Measurements from ENCODE around the gene MRM2.

DNA sequence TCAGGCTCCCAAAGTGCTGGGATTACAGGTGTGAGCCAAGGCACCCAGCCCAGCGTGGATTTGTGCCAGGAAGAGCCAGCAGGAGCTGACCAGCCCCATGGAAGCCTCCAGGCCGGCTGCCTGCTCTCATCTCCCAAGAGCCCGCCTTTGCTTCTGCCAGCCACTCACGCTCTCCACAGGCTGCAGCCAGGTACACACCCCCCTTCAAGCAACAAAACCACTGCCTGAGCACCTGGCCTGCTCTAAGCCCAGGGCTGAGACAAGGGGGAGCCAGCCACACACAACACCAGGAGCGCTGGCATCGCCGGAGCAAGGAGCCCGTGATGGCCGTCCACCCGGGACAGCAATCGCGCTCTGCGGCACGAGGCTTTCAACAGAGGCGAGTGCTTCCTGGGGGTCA, 43.8 kb downstream of the MRM2 start:
- no peak for TF ChIP-seq POU2F2 (IDR thresholded peaks at IDR 0.05; ENCODE audit: low read depth, low read length)
- no peak for TF ChIP-seq POLR2A (IDR thresholded peaks at IDR 0.05; ENCODE audit: low read depth, low read length)
- no peak for TF ChIP-seq POLR2AphosphoS5 (IDR thresholded peaks at IDR 0.05; ENCODE audit: low read depth, low read length)
